Esophagus squamous epithelium (tissue), 5 donors: ENCODE data around the gene DCDC2C. TPM values are rescaled to one million over a fixed set of nuclear protein-coding genes. Genes with fewer than 3 reads are reported as not detected.

ENCODE experiments used
- DNase-seq: peaks from one replicate; lab custom pipeline; 2025; lab: John Stamatoyannopoulos, UW
- H3K27ac ChIP-seq, 4 donors: fragments of 200-600 bp; sonication (generic); one replicate each; pipeline ENCODE4 v1.5.1; 2016 to 2019; ENCODE audit warnings: mild to moderate bottlenecking in 1 of 4
- H3K27me3 ChIP-seq, 4 donors: fragments of 200-600 bp; sonication (generic); 1 replicate in 3 of 4; 2 replicates in 1 of 4; pipeline versions ENCODE4 v1.5.1 to v1.6.0; 2017 to 2021; ENCODE audit warnings: antibody characterized with exemption in 1 of 4
- H3K36me3 ChIP-seq, 3 donors: fragments of 200-600 bp; sonication (generic); one replicate each; pipeline ENCODE4 v1.5.1; 2016 to 2019
- H3K4me1 ChIP-seq, 3 donors: fragments of 200-600 bp; sonication (generic); one replicate each; pipeline ENCODE4 v1.5.1; 2017 to 2019
- H3K4me3 ChIP-seq, 4 donors: fragments of 200-600 bp; sonication (generic); 1 replicate in 3 of 4; 2 replicates in 1 of 4; pipeline ENCODE4 v1.5.1; 2016 to 2019; ENCODE audit warnings: mild to moderate bottlenecking in 2 of 4, moderate library complexity in 1 of 4
- H3K9me3 ChIP-seq, 3 donors: fragments of 200-600 bp; sonication (generic); one replicate each; pipeline ENCODE4 v1.5.1; 2016 to 2019
- CTCF ChIP-seq, 6 experiments: fragments of 450-650 bp in 4 of 6; fragments of 200-600 bp in 2 of 6; sonication (generic) in 2 of 6; IDR thresholded peaks; one replicate each; pipeline ENCODE4 v1.5.1; 2016 to 2019; ENCODE audit warnings: antibody characterized with exemption in 6 of 6, mild to moderate bottlenecking in 4 of 6, moderate library complexity in 4 of 6
- POLR2A ChIP-seq, 4 donors: fragments of 450-650 bp; IDR thresholded peaks; one replicate each; pipeline ENCODE4 v1.6.1; 2017; ENCODE audit warnings: antibody characterized with exemption in 4 of 4, mild to moderate bottlenecking in 4 of 4, moderate library complexity in 3 of 4
- WGBS, 2 donors: methylation state at CpG; one replicate each; pipeline ENCODE4 v1.1.5; 2018; 5-methylcytosine and 5-hydroxymethylcytosine counted together
- intact Hi-C: fragments of 100-400 bp; cut with DNase I; formaldehyde crosslinking; loops from one replicate; pipeline ENCODE4 v1.15.0; 2022
- total RNA-seq, 4 donors: library from RNA; depleted of rRNA; stranded (reverse); fragments of >200 nt; gene quantifications; one replicate each; pipeline ENCODE4 v1.1.0, GENCODE V29; 2016
- donor health status: DM: yes; HTN: yes; CAD: no.

Gene DCDC2C
- total RNA-seq, 4 donors from 2014 or later: not detected

- 70 to 75% methylated on average over 3 of the region's 3 CpGs for whole genome bisulfite sequencing, 2 donors
- DNase-seq: no peak
- Histone ChIP-seq H3K4me1 (no peaks in the 10 kb centered on the region), H3K4me3 (no peak overlapping the region), H3K9me3 (no peaks in the 10 kb centered on the region), H3K27ac (no peak overlapping the region), H3K27me3 (peaks cover 0 to 8% (median 0%) of the 10 kb centered on the region in 4 donors), H3K36me3 (no peaks in the 10 kb centered on the region)
- TF ChIP-seq POLR2A (IDR thresholded peaks at IDR 0.05): no peak
- TF ChIP-seq CTCF (IDR thresholded peaks at IDR 0.05): no peak
- intact Hi-C loops: no loop called here
Observed at GRCh38 chr2:3754795-3755194, 51.4 kb downstream of the DCDC2C start.

- TF ChIP-seq POLR2A (IDR thresholded peaks at IDR 0.05): no peak
- no peak for TF ChIP-seq CTCF (IDR thresholded peaks at IDR 0.05)
- H3K27ac ChIP-seq: no peak overlapping the region
- 70 to 85% methylated on average over 3 of the region's 3 CpGs for WGBS, 2 donors
- H3K27me3 ChIP-seq: peaks cover 0 to 8% (median 0%) of the 10 kb centered on the region in 4 donors
- H3K9me3 ChIP-seq: no peaks in the 10 kb centered on the region
- no peaks in the 10 kb centered on the region for H3K36me3 ChIP-seq
- DNase-seq: no peak
- intact Hi-C loops: no loop called here
- no peak overlapping the region for H3K4me3 ChIP-seq
- H3K4me1 ChIP-seq: no peaks in the 10 kb centered on the region
Observed at GRCh38 chr2:3755277-3755676, 51.9 kb downstream of the DCDC2C start.

- TF ChIP-seq POLR2A (IDR thresholded peaks at IDR 0.05): no peak
- no peak for TF ChIP-seq CTCF (IDR thresholded peaks at IDR 0.05)
- WGBS, 2 donors: 23 to 32% methylated on average over 8 of the region's 8 CpGs
- H3K4me1 ChIP-seq: no peaks in the 10 kb centered on the region
- peaks cover 0 to 8% (median 0%) of the 10 kb centered on the region in 4 donors for H3K27me3 ChIP-seq
- no peak for DNase-seq
- H3K27ac ChIP-seq: no peak overlapping the region
- H3K9me3 ChIP-seq: no peaks in the 10 kb centered on the region
- intact Hi-C loops: no loop called here
- H3K36me3 ChIP-seq: no peaks in the 10 kb centered on the region
- H3K4me3 ChIP-seq: no peak overlapping the region
Observed at GRCh38 chr2:3756306-3756705, 52.9 kb downstream of the DCDC2C start.

- TF ChIP-seq CTCF (IDR thresholded peaks at IDR 0.05): no peak
- TF ChIP-seq POLR2A (IDR thresholded peaks at IDR 0.05): no peak
- no peaks in the 10 kb centered on the region for H3K4me1 ChIP-seq
- H3K36me3 ChIP-seq: no peaks in the 10 kb centered on the region
- H3K27ac ChIP-seq: no peak overlapping the region
- peaks cover 0 to 8% (median 0%) of the 10 kb centered on the region in 4 donors for H3K27me3 ChIP-seq
- intact Hi-C loops: no loop called here
- H3K9me3 ChIP-seq: no peaks in the 10 kb centered on the region
- WGBS, 2 donors: 42 to 56% methylated on average over 4 to 7 of the region's 7 CpGs
- H3K4me3 ChIP-seq: no peak overlapping the region
- DNase-seq: no peak
Observed at GRCh38 chr2:3758906-3759305, 55.5 kb downstream of the DCDC2C start.

- no peaks in the 10 kb centered on the region for H3K4me1 ChIP-seq
- H3K27me3 ChIP-seq: peaks cover 0 to 8% (median 0%) of the 10 kb centered on the region in 4 donors
- H3K9me3 ChIP-seq: no peaks in the 10 kb centered on the region
- intact Hi-C loops: no loop called here
- H3K36me3 ChIP-seq: no peaks in the 10 kb centered on the region
- WGBS, 2 donors: 53 to 65% methylated on average over 7 of the region's 7 CpGs
- TF ChIP-seq POLR2A (IDR thresholded peaks at IDR 0.05): no peak
- TF ChIP-seq CTCF (IDR thresholded peaks at IDR 0.05): no peak
- H3K27ac ChIP-seq: no peak overlapping the region
- H3K4me3 ChIP-seq: no peak overlapping the region
- no peak for DNase-seq
Observed at GRCh38 chr2:3759331-3759730, 56.0 kb downstream of the DCDC2C start.
